GM20431 (cell line): ENCODE data around the gene CHFR.
"Not testable (repeated sequence)": the region's sequence is repeated elsewhere in the genome, so short reads cannot be mapped to it uniquely, and the experiment has no call there.

ENCODE experiments used
- in situ Hi-C: fragments of 300-500 bp; cut with MseI, MboI; formaldehyde crosslinking; loops from one replicate; pipeline ENCODE4 v1.15.0; 2020; ENCODE audit warnings: low sequenced_read_pairs; ENCODE audit not compliant: unreplicated experiment

The CHFR gene

GRCh38 chr12:132847363-132848356 is 39.7 kb downstream of the CHFR start:
- in situ Hi-C loops = no loop called here

DNA sequence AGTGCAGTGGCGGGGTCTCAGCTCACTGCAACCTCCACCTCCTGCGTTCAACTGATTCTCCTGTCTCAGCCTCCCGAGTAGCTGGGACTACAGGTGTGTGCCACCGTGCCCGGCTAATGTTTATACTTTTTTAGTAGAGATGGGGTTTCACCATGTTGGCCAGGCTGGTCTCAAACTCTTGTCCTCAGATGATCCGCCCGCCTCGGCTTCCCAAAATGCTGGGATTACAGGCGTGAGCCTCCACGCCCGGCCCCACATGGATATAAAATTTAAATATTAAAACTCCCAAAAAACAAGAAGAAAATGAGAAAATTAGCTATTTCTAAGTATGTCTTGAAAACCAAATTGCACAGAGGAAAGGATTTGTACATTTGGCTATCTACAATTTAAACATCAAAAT is 42.7 kb downstream of the CHFR start:
- in situ Hi-C loops = not testable (repeated sequence)

DNA sequence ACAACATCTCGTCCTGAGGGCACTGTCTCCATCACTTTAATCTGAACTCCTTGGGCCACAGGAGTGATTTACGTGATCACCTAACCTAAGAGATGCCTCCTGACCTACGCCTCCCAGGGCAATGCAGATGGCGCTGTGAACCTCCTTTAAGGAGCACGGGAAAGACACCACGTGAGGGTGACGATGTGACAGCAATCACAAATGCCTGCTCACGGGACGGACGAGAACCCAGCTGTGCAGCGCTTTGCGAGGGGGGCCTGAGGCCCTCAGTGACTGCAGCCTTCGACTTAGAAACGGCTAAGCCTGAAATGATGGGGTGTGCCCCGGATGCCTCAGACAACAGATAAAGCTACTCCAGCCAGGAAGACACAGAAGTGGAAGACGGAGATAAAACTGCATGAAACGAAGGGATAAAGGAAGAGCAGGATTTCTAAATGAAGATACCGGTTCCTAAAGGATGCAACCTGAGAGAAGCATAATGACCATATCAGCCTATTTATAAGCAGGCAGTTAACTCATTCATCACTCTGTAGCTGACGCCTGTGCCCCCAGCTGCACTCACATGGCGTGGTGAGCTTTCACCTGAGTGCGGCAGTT is 44.9 kb downstream of the CHFR start:
- in situ Hi-C loops = no loop called here

- in situ Hi-C loops = no loop called here
Measured at GRCh38 chr12:132841151-132841550, 46.3 kb downstream of the CHFR start.

- in situ Hi-C loops = no loop called here
Measured at GRCh38 chr12:132840536-132840935, 46.9 kb downstream of the CHFR start.

GRCh38 chr12:132839558-132840235 is 47.7 kb downstream of the CHFR start:
- in situ Hi-C loops = no loop called here

GRCh38 chr12:132838410-132839080 is 48.9 kb downstream of the CHFR start:
- in situ Hi-C loops = no loop called here

- in situ Hi-C loops = no loop called here
Measured at GRCh38 chr12:132837693-132838409, 49.6 kb downstream of the CHFR start.

- in situ Hi-C loops = no loop called here
Measured at GRCh38 chr12:132836795-132837331, 50.5 kb downstream of the CHFR start.

- in situ Hi-C loops = not testable (repeated sequence)
Measured at GRCh38 chr12:132836230-132836629, 51.2 kb downstream of the CHFR start.

- in situ Hi-C loops = no loop called here
Measured at GRCh38 chr12:132835076-132836025, 52.1 kb downstream of the CHFR start.

DNA sequence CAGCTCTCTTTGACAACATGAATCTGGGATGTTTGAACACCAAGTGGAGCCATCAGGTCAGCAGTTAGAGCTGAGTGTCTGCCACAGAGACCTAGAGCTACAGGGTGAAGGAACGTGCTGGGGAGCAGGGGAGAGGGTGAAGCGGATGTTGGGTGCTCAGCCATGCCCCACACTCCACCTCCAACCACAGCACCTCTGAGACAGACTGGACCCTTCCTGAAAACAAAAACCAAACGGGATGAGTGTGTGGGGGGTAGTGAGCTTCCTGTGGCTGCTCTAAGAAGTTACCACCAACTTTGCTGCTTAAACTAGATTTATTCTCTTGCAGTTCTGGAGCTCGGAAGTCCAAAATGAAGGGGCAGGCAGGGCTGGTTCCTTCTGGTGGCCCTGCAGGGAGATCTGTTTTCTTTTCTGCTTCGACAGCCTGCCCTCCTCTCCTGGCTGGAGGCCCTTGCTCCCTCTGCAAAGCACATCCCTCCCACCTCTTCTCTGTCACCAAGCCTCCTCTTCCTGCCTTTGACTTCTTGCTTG is 53.2 kb downstream of the CHFR start:
- in situ Hi-C loops = no loop called here

DNA sequence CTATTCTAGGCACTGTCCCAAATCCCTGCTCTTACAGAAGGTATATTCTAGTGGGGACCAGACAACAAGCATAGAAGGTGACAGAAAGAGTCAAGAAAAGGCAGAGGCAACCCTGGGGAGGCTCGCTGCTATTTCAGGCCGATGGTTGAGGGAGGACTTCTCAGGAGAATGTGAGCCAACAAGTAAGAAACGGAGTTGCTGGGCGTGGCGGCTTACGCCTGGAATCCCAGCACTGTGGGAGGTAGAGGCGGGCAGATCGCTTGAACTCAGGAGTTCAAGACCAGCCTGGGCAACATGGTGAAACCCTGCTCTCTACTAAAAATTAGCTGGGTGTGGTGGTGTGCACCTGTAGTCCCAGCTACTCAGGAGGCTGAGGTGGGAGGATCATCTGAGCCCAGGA is 54.1 kb downstream of the CHFR start:
- in situ Hi-C loops = no loop called here

GRCh38 chr12:132831771-132832170 is 55.6 kb downstream of the CHFR start:
- in situ Hi-C loops = no loop called here

DNA sequence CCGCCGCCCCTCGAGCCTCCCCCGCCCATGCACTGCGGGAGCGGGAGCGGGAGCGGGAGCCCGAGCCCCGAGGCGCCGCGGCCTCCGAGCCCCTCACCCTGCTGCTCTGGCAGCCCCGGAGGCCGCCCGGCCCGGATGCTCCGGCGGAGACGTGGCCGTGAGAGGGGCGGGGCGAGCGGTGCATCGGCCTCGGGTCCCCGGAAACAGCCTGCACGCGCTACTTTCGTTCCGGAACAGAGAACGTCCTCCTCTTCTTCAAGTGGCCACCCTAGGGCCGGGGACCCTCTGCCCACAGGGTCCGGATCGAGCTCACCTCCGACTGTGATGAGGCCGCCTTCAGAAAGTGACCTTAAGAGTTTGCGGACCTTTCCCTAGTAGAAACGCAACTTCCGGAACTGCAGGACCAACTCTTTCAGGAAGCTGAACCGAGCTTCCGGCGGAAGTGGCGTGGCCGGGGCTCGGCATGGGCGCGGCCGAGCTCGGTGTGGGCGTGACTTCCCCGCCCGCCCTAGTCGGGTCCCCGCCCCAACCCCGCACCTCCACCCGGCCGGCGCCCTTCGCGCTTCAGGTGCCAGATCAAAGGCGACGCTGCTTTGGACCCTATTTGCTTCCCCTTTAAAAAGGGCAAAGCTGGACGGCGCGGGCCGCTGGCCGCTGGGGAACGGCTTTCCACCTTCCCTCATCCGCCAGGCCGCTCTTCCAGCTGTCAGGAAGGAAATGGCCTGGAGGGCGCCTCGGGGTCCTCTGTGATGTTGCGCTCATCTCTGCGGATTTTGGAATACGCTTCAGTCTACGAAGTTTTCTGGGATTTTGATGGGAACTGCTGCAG is 58.5 kb downstream of the CHFR start, which contains the start of gene GOLGA3:
Gene GOLGA3 (minus strand): TSS at position 164 of the 829 bp plus-strand sequence. CDS start 6,741 bp downstream, outside the sequence.
- in situ Hi-C loops = no loop called here

GRCh38 chr12:132827763-132828703 is 59.4 kb downstream of the CHFR start:
- in situ Hi-C loops = no loop called here
